ENCODE data around the gene SLC5A8.

- TF ChIP-seq EZH2 (IDR thresholded peaks at IDR 0.05; ENCODE audit: low read length, unreplicated experiment) (no peak), EZH2phosphoT487 (IDR thresholded peaks at IDR 0.05; ENCODE audit: borderline replicate concordance, low read length) (no peak)
- TF ChIP-seq, protein P1, sequence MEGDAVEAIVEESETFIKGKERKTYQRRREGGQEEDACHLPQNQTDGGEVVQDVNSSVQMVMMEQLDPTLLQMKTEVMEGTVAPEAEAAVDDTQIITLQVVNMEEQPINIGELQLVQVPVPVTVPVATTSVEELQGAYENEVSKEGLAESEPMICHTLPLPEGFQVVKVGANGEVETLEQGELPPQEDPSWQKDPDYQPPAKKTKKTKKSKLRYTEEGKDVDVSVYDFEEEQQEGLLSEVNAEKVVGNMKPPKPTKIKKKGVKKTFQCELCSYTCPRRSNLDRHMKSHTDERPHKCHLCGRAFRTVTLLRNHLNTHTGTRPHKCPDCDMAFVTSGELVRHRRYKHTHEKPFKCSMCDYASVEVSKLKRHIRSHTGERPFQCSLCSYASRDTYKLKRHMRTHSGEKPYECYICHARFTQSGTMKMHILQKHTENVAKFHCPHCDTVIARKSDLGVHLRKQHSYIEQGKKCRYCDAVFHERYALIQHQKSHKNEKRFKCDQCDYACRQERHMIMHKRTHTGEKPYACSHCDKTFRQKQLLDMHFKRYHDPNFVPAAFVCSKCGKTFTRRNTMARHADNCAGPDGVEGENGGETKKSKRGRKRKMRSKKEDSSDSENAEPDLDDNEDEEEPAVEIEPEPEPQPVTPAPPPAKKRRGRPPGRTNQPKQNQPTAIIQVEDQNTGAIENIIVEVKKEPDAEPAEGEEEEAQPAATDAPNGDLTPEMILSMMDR (conservative IDR thresholded peaks at IDR 0.05; ENCODE audit: low read depth, low read length) = no peak
Measured at GRCh38 chr12:101181776-101182175, 28.3 kb downstream of the SLC5A8 start.

Measured in PC-3 (cell line).